Measurements from ENCODE around the gene MYO1A.

Gene MYO1A

GRCh38 chr12:57018906-57019305, 31.0 kb downstream of the MYO1A start:
- DNase-seq (ENCODE audit: low read depth, low spot score), result no peak

DNA sequence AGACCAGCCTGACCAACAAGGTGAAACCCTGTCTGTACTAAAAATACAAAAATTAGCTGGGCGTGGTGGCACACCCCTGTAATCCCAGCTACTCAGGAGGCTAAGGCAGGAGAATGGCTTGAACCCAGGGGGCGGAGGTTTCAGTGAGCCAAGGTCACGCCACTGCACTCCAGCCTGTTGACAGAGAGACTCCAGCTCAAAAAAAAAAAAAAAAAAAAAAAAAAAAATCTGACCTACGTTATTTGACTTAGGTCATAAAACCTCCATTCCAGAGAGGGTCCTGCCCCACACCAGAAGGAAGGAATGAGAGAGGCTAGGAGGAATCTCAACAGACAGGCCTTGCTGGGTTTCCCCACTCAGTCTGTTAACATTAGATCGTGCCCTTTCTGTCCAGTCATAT, 31.6 kb downstream of the MYO1A start:
- DNase-seq (ENCODE audit: low read depth, low spot score), result peak; percentile 16

GRCh38 chr12:57016348-57016747, 33.6 kb downstream of the MYO1A start, which contains the start of gene TAC3:
TSS of gene TAC3 (minus strand) at chr12:57016529. CDS start at chr12:57015797, 732 bp downstream.
- DNase-seq (ENCODE audit: low read depth, low spot score), result peak; percentile 47

GRCh38 chr12:57012600-57013465, 37.1 kb downstream of the MYO1A start:
- DNase-seq (ENCODE audit: low read depth, low spot score), result peak; percentile 16

- DNase-seq (ENCODE audit: low read depth, low spot score), result no peak
Measured at GRCh38 chr12:57011438-57012424, 38.2 kb downstream of the MYO1A start.

- no peak for DNase-seq (ENCODE audit: low read depth, low spot score)
Measured at GRCh38 chr12:57010627-57011247, 39.2 kb downstream of the MYO1A start.

DNA sequence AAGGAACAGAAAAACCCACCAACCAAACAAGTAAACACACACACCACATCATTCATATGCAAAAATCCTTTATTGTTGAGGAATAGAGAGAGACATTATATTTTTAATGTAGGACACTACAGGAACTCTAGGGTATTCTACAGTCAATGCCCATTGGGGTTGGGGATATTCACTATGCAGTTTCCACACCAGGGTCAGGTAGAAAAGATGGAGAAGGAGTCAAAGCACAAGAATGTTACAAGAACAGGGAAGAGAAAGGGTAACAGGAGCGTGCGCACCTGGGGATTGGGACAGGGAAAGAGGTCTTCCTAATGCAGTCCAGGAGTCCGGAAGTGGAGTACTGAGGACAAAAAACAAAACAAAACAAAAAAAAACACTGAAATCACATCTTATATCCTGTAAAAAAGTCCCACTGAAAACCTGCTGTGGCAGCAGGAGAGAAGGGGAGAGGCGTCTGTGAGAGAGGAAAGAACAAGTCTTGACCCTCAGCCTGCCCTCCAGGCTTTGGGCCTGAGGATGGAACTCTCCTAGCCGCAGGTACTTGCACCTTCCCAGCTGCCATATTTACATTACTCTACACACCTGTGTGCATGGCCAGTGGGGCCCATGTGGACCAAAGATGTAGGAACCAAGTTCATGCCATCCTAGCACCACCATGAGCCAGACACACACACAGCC, 39.8 kb downstream of the MYO1A start:
- DNase-seq (ENCODE audit: low read depth, low spot score), result no peak

GRCh38 chr12:57008178-57008577, 41.8 kb downstream of the MYO1A start:
- peak; percentile 41 for DNase-seq (ENCODE audit: low read depth, low spot score)

- no peak for DNase-seq (ENCODE audit: low read depth, low spot score)
Measured at GRCh38 chr12:57006809-57007475, 43.0 kb downstream of the MYO1A start.

GRCh38 chr12:57005980-57006808, 43.7 kb downstream of the MYO1A start, which contains the start of gene ZBTB39:
TSS of gene ZBTB39 (minus strand) at chr12:57006546. CDS start at chr12:57004917, 1,629 bp downstream.
- peak; percentile 40 for DNase-seq (ENCODE audit: low read depth, low spot score)

DNA sequence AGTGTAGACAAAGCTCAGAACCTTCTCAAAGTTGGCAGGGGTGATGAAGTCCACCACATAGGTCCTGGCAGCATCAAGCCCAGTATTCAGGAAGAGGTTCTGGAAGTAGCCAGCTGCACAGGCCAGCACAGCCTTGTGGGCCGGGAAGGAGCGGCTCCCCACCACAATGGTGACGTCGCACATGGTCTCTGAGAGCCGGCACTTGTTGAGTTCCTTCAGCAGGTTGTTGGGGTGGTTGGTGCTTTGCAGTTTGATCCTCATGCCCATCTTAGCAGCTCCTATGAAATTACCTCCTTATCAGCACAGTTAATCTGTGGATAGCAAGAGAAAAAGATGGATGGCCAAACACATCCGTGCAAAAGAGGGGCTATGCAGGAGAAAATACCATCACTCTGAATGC, 45.3 kb downstream of the MYO1A start:
- DNase-seq (ENCODE audit: low read depth, low spot score), result no peak

GRCh38 chr12:57003395-57003794, 46.5 kb downstream of the MYO1A start:
- no peak for DNase-seq (ENCODE audit: low read depth, low spot score)

- peak; percentile 85 for DNase-seq (ENCODE audit: low read depth, low spot score)
Measured at GRCh38 chr12:57001448-57001906, 48.5 kb downstream of the MYO1A start.

- no peak for DNase-seq (ENCODE audit: low read depth, low spot score)
Measured at GRCh38 chr12:57000393-57000792, 49.5 kb downstream of the MYO1A start.

DNA sequence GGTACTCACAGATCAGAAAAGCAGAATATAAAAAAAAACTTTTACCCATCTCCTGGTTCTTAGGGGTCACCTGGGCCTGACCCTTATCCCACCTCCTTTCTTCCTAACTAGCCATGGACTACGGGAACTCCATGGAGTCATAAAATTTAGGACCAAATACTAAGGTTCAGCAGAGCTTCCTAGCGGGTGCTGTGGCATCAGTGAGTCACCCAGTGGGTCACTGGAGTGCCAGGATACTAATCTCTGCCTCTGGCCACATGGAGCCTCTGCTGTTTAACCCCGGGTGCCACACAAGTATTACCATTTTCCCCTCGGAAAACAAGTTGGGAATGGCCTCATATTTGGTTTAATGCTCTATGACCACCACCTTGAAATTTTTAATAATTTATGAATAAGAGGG, 50.5 kb downstream of the MYO1A start:
- no peak for DNase-seq (ENCODE audit: low read depth, low spot score)

DNA sequence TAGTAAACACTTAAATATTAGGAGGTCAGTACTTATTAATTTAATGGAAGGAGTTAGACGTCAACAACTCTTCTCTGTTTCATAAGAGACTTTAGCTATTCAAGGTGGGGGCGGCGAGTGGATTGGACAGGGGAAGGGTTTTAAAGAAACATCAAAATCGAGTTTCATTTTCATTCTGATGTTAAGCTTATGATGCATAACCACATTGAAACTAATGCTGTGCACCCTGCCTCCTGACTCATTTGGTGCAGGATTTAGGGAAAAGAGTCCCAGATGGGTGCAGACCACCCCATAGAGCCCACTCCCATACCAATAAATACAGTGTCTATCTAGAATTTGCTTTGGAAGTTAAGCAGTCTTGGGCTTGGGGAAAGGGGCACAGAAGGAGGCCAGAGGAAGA, 50.9 kb downstream of the MYO1A start:
- DNase-seq (ENCODE audit: low read depth, low spot score), result no peak

DNA sequence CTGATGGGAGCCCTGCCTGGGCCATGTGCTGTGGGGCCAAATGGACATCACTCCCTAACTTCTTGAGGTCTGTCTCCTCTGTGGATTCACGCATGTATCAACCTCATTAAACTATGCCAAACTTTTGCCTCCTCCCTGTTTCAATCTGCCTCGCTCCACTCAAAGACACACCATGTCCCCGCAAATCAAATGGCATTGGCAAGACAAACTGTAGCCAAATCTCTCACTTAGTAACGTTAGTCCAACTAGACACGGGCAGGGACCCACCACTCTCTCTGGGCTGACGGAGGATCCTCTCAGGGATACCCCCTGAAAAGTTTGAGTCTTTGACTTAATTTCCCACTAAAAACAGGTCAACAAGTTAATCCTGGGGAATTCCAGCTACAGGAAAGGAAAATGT, 51.6 kb downstream of the MYO1A start:
- no peak for DNase-seq (ENCODE audit: low read depth, low spot score)

DNA sequence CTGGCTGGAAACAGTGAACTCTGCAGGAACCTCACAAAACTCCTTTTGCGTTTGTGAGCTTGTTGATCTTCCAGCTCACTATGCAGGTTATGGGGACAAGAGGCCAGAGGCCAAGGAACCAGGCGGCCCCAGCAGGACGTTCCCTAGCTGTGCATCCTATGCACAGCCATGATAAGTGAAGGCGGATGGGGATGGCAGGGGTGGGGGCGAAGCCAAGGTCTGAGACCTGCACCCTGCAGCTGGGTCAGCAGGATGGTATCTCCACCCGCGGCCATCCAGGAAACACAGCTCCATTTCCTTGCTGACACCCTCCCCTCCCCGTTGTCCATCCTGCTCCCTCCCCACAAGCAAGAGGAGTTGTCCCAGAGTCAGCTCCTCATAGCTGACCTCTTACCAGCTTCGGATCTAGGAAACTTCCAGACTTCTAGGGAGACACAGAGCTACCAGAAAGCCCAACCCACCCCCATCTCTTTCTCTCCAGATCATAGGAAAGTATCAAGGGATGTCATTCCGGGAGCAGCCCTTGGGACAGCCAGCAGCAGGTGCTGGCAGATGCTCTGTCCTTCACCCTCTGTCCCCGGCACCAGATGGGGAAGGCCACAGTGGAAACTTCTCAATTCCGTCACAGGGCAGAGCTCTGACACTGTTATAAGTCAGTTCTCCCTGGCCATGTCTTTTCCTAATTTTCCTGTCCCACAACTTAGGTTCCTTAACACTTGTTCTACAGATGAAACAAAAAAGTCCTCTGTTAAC, 53.0 kb downstream of the MYO1A start:
- DNase-seq (ENCODE audit: low read depth, low spot score), result no peak
